Adrenal gland (tissue), 19 donors: Measurements from ENCODE around the gene DIS3. TPM values are rescaled to one million over a fixed set of nuclear protein-coding genes. Genes with fewer than 3 reads are reported as not detected.

Source experiments
- DNase-seq, 7 donors: peaks; one replicate each; pipeline ENCODE4 v3.0.0-alpha.2; 2019 to 2020
- H3K27ac ChIP-seq, 5 donors: fragments of 200-600 bp; sonication (generic) in 4 of 5; 1 replicate in 3 of 5; 2 replicates in 2 of 5; pipeline versions ENCODE4 v1.5.1 to v1.8.0; 2016 to 2020; ENCODE audit warnings: mild to moderate bottlenecking in 1 of 5
- H3K27me3 ChIP-seq: fragments of 200-600 bp; 2 replicates; pipeline ENCODE4 v1.8.0; 2021
- H3K36me3 ChIP-seq, 2 donors: fragments of 200-600 bp; replicated peaks in 1 of 2; 1 replicate in 1 of 2; 2 replicates in 1 of 2; pipeline versions ENCODE4 v1.5.1 to v1.8.0; 2018 to 2022
- H3K4me1 ChIP-seq, 2 donors: fragments of 200-600 bp; replicated peaks in 1 of 2; 1 replicate in 1 of 2; 2 replicates in 1 of 2; pipeline versions ENCODE4 v1.5.1 to v1.8.0; 2018 to 2021
- H3K4me3 ChIP-seq, 4 donors: fragments of 200-600 bp; sonication (generic) in 3 of 4; one replicate each; pipeline ENCODE4 v1.5.1; 2016 to 2018
- H3K9me3 ChIP-seq, 3 donors: fragments of 200-600 bp; sonication (generic) in 1 of 3; replicated peaks in 1 of 3; 1 replicate in 2 of 3; 2 replicates in 1 of 3; pipeline versions ENCODE4 v1.5.1 to v1.8.0; 2016 to 2021
- CTCF ChIP-seq, 6 experiments: fragments of 450-650 bp in 4 of 6; fragments of 200-600 bp in 2 of 6; sonication (generic) in 1 of 6; IDR thresholded peaks; 1 replicate in 5 of 6; 2 replicates in 1 of 6; pipeline versions ENCODE4 v1.5.1 to v1.8.0; 2016 to 2021; ENCODE audit warnings: antibody characterized with exemption in 6 of 6, mild to moderate bottlenecking in 2 of 6, moderate library complexity in 1 of 6
- POLR2A ChIP-seq, 2 donors: fragments of 450-650 bp; IDR thresholded peaks; one replicate each; pipeline ENCODE4 v1.6.1; 2017; ENCODE audit warnings: antibody characterized with exemption in 2 of 2, mild to moderate bottlenecking in 2 of 2, moderate library complexity in 1 of 2
- WGBS, 4 donors: extraction: QIAGEN DNeasy Blood & Tissue Kit in 2 of 4; methylation state at CpG; one replicate each; pipeline versions ENCODE4 v1.1.5 to v1.1.7; 2013 to 2017; 5-methylcytosine and 5-hydroxymethylcytosine counted together
- intact Hi-C, 2 donors: fragments of 100-400 bp; cut with DNase I; formaldehyde crosslinking; loops; one replicate each; pipeline versions ENCODE4 v1.14.1 to v1.15.0; 2022 to 2023
- long read RNA-seq, 10 donors: library from polyadenylated mRNA in 3 of 10; unstranded in 2 of 10; stranded (forward) in 1 of 10; transcript quantifications; one replicate each; pipeline ENCODE4 v2.0.0 and lab custom pipeline, GENCODE V29; 2021 to 2026
- polyA plus RNA-seq, 3 donors: library from polyadenylated mRNA; stranded (reverse); fragments of 200-250 nt in 2 of 3; fragments of 350-450 nt in 1 of 3; fragmentation: Illumina TruSeq in 1 of 3; extraction: RNeasy Lipid Tissue Mini Kit (QIAGEN cat#74804) in 1 of 3; gene quantifications; one replicate each; pipeline ENCODE4 v1.2.3, GENCODE V29; 2013 to 2014
- total RNA-seq, 9 donors: library from RNA; depleted of rRNA in 4 of 9; stranded (reverse); fragments of >200 nt in 4 of 9; fragments of 120-200 nt in 1 of 9; fragmentation: NEBNext Ultra II Directional in 1 of 9; extraction: Animal tissue kit (Norgen Biotek cat#: 25700) in 1 of 9; gene quantifications; one replicate each; pipeline versions ENCODE4 v1.1.0 to v1.2.4, GENCODE V29; 2013 to 2023
- donor health status: healthy with polysubstance abuse.
- donor health status: Bipolar disorder and iron deficiency.
- donor health status: DM: yes; HTN: yes; CAD: no.
- donor health status: DM: no; HTN: no; CAD: no.
- donor health status: DM: no; HTN: no; CAD: no.
- donor health status: DM: yes; HTN: yes; CAD: no.

The DIS3 gene
- 10 to 100 TPM in 8 of 9 donors, 1 to 10 TPM in 1; 7.6 to 30.7 (median 21.8) TPM for total RNA-seq
- 10 to 100 TPM in 1 of 3 donors, 1 to 10 TPM in 2; 7.8 to 30.1 (median 8.3) TPM for polyA plus RNA-seq
- long read RNA-seq, donor 1, full-length matches to known transcripts, result 1 of 8 reads
- long read RNA-seq, donor 1, partial matches to known transcripts, result 7 of 8 reads
- long read RNA-seq, donor 1, other reads (novel, unspliced or antisense), result 0 of 8 reads
- long read RNA-seq, donor 2, full-length matches to known transcripts, result 1 of 1 reads
- long read RNA-seq, donor 2, partial matches to known transcripts, result 0 of 1 reads
- long read RNA-seq, donor 2, other reads (novel, unspliced or antisense), result 0 of 1 reads
- long read RNA-seq, donor 3, full-length matches to known transcripts, result 4 of 13 reads
- long read RNA-seq, donor 3, partial matches to known transcripts, result 9 of 13 reads
- long read RNA-seq, donor 3, other reads (novel, unspliced or antisense), result 0 of 13 reads
- long read RNA-seq, donor 4, full-length matches to known transcripts, result 4 of 9 reads
- long read RNA-seq, donor 4, partial matches to known transcripts, result 3 of 9 reads
- long read RNA-seq, donor 4, other reads (novel, unspliced or antisense), result 2 of 9 reads
- long read RNA-seq, donor 5, full-length matches to known transcripts, result 40 of 42 reads
- long read RNA-seq, donor 5, partial matches to known transcripts, result 1 of 42 reads
- long read RNA-seq, donor 5, other reads (novel, unspliced or antisense), result 1 of 42 reads
- long read RNA-seq, donor 6, full-length matches to known transcripts, result 1 of 7 reads
- long read RNA-seq, donor 6, partial matches to known transcripts, result 4 of 7 reads
- long read RNA-seq, donor 6, other reads (novel, unspliced or antisense), result 2 of 7 reads
- long read RNA-seq, donor 7, full-length matches to known transcripts, result 1 of 6 reads
- long read RNA-seq, donor 7, partial matches to known transcripts, result 5 of 6 reads
- long read RNA-seq, donor 7, other reads (novel, unspliced or antisense), result 0 of 6 reads
- long read RNA-seq, donor 8, full-length matches to known transcripts, result 2 of 2 reads
- long read RNA-seq, donor 8, partial matches to known transcripts, result 0 of 2 reads
- long read RNA-seq, donor 8, other reads (novel, unspliced or antisense), result 0 of 2 reads
- long read RNA-seq, donor 9, full-length matches to known transcripts, result 2 of 2 reads
- long read RNA-seq, donor 9, partial matches to known transcripts, result 0 of 2 reads
- long read RNA-seq, donor 9, other reads (novel, unspliced or antisense), result 0 of 2 reads
- long read RNA-seq, donor 10, full-length matches to known transcripts, result 1 of 1 reads
- long read RNA-seq, donor 10, partial matches to known transcripts, result 0 of 1 reads
- long read RNA-seq, donor 10, other reads (novel, unspliced or antisense), result 0 of 1 reads

GRCh38 chr13:72781451-72782439 is at the start of gene DIS3, which contains the start of gene PIBF1:
TSS of gene DIS3 (minus strand) at chr13:72781900. CDS start at chr13:72781832, 68 bp downstream.
TSS of gene PIBF1 (plus strand) at chr13:72782133. CDS start at chr13:72783470, 1,337 bp downstream.
- intact Hi-C loops, result no loop called here
- peak; percentile 97 to 99 (median 98) for DNase-seq
- H3K4me1 ChIP-seq, result peaks cover 8 to 42% of the 10 kb centered on the region in 2 donors
- H3K9me3 ChIP-seq, result no peaks in the 10 kb centered on the region
- peak within 1 kb of the TSS in 4 of 5 donors; percentile 67 to 95 (median 78) for H3K27ac ChIP-seq
- H3K27me3 ChIP-seq, result no peaks in the 10 kb centered on the region
- peak within 1 kb of the TSS; percentile 79 to 99 (median 96) for H3K4me3 ChIP-seq
- H3K36me3 ChIP-seq, result peaks cover 0 to 16% of the 10 kb centered on the region in 2 donors
- peak; percentile 60 to 86 for TF ChIP-seq POLR2A (IDR thresholded peaks at IDR 0.05)
- TF ChIP-seq CTCF (IDR thresholded peaks at IDR 0.05), result peak in 2 of 6 experiments; percentile 15 to 19
- 0 to 1% (median 0%) methylated on average over 22 to 81 of the region's 81 CpGs for WGBS, 4 donors

- DNase-seq, result no peak
- no peak overlapping the region for H3K4me3 ChIP-seq
- H3K9me3 ChIP-seq, result no peaks in the 10 kb centered on the region
- H3K27me3 ChIP-seq, result no peaks in the 10 kb centered on the region
- H3K4me1 ChIP-seq, result no peaks in the 10 kb centered on the region
- H3K27ac ChIP-seq, result no peak overlapping the region
- peaks cover 0 to 9% of the 10 kb centered on the region in 2 donors for H3K36me3 ChIP-seq
- intact Hi-C loops, result no loop called here
- WGBS, 4 donors, result 90 to 94% (median 93%) methylated on average over 3 of the region's 3 CpGs
- TF ChIP-seq CTCF (IDR thresholded peaks at IDR 0.05) (no peak), POLR2A (IDR thresholded peaks at IDR 0.05) (no peak)
Observed at GRCh38 chr13:72823724-72824123, 42.0 kb upstream of the DIS3 start.

GRCh38 chr13:72823081-72823480 is 41.4 kb upstream of the DIS3 start:
- intact Hi-C loops, result no loop called here
- H3K9me3 ChIP-seq, result no peaks in the 10 kb centered on the region
- no peak for DNase-seq
- H3K4me3 ChIP-seq, result no peak overlapping the region
- no peak overlapping the region for H3K27ac ChIP-seq
- TF ChIP-seq POLR2A (IDR thresholded peaks at IDR 0.05) (no peak), CTCF (IDR thresholded peaks at IDR 0.05) (no peak)
- 66 to 78% (median 73%) methylated on average over 2 of the region's 2 CpGs for WGBS, 4 donors
- no peaks in the 10 kb centered on the region for H3K27me3 ChIP-seq
- H3K4me1 ChIP-seq, result no peaks in the 10 kb centered on the region
- H3K36me3 ChIP-seq, result peaks cover 0 to 9% of the 10 kb centered on the region in 2 donors
